NK-92 (cell line): ENCODE results near the gene TUBB4A.
"Not testable (repeated sequence)": the region's sequence is repeated elsewhere in the genome, so short reads cannot be mapped to it uniquely, and the experiment has no call there.

Experiments used
- DNase-seq: peaks from one replicate; lab custom pipeline; 2025; ENCODE audit not compliant: unreplicated experiment; lab: John Stamatoyannopoulos, UW

TUBB4A gene

GRCh38 chr19:6527893-6528543 is 25.9 kb upstream of the TUBB4A start:
- no peak for DNase-seq

DNA sequence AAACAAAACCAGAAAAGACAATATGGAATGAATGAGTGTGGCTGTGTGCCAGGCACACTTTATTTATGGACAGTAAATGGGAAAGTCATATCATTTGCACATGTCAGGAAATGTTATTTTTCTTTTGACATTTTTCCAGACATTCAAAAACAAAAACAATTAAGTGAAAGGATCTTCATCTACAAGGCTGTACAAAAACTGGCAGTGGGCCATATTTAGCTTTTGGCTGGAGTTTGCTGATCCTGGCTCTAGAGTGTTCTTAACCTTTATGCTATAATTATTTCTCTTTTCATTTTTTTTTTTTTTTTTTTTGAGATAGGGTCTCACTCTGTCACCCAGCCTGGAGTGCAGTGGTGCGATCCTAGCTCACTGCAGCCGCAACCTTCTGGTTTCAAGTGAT is 22.2 kb upstream of the TUBB4A start:
- no peak for DNase-seq

- DNase-seq, result no peak
Observed at GRCh38 chr19:6522712-6523111, 20.6 kb upstream of the TUBB4A start.

DNA sequence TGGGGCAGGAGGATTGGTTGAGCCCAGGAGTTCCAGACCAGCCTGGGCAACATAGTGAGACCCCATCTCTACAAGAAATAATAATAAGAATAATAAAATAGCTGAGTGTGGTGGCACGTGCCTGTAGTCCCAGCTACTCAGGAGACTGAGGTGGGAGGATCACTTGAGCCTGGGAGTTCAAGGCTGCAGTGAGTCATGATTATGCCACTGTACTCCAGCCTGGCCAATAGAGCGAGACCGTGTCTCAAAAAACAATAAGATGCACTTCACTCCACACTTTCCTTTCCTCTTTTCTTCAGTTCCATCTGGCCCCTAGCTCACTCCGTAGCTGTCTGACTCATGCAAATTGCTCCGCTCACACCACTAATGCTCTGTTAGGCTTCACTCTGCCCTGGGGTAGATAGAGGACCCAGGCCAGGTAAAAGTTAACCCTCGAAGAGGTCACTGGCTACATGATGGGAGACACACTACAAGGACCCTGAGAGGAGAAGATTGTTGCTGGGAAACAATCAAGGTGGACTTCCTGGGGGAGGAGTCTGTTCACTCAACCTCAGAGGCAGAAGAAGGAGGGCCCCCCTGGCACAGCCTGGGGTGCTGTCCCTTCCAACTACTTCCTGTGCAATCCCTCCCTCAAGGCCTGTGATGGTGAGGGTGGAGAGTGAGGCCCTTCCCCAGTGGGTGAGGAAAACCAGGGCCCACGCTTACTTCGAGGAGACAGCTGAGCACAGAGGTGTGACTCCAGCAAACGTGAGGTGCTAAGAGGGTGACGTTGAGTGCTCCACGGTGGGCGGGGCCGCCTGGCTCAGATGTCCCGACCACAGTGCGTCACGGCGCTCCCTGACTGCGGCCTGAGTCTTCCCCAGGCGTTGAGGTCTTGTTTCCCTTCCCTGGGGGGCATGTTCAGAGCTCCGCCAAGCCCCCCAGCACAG is 19.9 kb upstream of the TUBB4A start:
- DNase-seq, result no peak

GRCh38 chr19:6519289-6519688 is 17.2 kb upstream of the TUBB4A start:
- no peak for DNase-seq

DNA sequence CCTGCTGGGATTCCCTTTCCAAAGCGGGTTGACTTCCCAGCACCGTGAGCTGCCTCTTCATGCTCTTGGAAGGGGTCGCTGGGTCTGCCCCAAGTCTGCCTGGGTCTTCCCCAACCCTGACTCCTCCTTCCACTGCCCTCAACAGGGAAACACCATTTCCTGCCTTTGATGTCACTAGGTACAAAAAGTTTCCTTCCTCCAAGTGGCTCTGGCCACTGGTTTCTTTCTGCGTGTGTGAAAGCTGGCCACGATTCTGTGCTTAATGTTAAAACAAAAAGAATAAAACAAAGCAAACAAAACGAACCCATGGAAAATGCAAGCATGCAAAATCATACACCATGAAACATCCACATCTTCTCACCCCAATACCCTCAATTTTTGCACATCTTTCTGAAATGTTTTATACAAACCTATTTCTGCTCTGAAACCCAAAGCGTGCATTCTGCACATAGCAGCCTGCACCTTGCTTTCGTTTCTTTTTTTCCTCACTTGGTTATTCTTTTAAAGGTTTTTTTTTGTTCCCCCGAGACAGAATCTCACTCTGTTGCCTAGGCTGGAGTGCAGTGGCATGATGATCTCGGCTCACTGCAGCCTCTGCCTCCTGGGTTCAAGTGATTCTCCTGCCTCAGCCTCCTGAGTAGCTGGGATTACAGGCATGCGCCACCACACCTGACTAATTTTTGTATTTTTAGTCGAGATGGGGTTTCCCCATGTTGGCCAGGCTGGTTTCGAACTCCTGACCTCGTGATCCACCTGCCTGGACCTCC is 16.2 kb upstream of the TUBB4A start:
- no peak for DNase-seq

DNA sequence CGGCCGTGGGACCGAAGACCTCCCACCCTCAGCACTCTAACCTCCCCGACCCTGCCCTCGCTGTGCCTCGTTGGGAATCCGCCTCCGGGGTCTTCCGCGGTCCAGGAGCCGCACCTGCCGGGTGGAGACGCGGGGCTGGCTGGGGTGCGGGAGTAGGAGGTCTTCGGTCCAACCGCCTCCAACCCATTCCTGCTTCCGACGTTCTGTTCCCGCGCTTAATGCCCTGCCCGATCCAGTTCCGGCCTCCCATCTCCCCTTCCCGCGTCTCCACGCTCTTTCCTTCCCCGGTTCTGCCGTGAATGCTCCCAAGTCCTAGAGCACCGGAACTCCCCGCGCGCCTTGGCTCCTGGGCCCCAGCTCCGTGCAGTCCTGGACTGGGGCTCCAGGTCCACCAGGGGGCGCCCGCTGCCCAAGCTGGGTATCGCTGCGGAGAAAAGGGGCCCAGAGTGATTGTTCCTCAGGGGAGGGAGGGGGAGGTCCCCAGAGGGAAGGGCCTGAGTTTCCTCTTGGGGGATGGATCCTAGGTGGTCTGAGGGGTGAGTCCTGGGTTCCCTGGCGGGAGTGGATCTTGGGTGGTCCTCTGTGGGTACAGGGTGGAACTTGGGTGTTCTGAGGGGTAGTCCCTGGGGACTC is 14.7 kb upstream of the TUBB4A start:
- DNase-seq, result no peak

GRCh38 chr19:6516018-6516658 is 14.0 kb upstream of the TUBB4A start:
- DNase-seq, result no peak

DNA sequence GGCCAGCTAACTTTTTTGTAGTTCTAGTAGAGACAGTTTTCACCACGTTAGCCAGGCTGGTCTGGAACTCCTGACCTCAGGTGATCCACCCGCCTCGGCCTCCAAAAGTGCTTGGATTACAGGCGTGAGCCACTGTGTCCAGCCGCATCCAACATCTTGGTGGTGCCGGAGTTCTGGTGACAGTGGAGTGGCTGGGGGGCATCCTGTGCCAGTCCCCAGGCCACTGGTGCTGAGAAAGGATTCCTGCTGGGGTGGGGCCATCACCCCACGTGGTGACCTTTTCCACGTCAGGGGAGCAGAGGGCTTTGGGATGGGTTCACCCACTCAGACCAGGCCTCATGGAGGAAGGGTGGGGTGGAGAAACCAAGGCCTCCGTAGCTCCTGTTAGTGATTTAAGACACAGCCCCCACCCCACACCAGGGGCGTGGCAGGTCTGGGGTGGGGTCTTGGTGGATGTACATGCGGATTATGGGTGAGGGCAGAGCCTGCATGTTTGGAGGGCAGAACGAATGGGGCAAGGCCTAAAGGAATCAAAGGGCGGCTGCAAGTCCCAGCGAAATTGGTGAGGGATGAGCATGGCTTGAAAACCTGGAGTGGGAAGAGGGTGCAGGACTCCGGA is 12.9 kb upstream of the TUBB4A start:
- no peak for DNase-seq

- no peak for DNase-seq
Observed at GRCh38 chr19:6514089-6514488, 12.0 kb upstream of the TUBB4A start.

DNA sequence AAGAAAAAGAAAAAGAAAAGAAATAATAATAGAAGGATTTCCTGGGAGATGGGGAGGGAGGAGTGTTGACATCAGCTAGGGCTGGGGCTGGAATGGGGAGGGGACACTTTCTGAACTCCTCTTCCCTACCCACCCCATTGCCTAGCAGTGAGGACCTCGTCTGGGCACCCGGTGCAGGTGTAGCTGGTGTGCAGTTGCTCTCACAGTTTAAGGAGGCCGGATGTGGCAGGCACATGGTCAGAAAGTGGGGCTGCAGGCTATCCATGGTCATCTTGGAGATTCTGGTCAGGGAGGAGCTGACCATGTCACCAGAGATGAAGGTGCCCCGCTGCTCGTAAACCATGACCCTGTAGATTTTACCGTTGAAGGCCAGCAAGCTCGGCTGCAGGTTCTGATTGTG is 8.5 kb upstream of the TUBB4A start:
- no peak for DNase-seq

DNA sequence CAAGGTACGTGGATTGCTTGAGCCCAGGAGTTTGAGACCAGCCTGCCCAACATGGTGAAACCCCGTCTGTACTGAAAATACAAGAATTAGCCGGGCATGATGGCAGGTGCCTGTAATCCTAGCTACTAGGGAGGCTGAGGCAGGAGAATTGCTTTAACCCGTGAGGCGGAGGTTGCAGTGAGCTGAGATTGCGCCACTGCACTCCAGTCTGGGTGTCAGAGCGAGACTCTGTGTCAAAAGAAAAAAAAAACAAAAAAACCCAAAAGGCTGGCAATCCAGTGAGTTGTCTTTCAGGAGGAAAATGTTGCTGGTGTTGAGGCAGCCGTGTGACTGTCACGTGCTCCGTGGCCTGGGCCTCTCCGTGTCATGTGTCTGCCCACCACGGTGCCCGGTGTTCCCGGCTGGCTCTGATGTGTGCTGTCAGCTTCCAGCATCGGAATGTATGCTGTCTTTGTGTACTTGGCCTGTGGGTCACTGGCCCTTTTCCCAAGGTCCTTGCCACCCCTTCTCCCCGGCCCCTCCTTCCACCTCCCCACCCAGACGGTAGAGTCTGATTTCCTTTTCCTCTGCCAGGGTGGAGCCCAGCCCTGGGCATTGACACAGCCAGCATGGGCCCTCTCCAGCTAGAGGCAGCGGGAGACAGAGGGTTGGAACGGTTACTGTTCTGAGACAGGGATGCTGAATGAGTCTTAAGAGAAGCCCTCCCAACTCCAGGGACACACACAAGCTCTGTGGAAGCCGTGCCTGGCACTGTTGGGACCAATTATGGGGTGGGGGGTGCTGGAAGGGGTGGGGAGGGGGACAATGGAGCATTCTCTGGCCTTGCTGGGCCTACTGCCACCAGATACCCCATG is 7.2 kb upstream of the TUBB4A start:
- DNase-seq, result no peak

DNA sequence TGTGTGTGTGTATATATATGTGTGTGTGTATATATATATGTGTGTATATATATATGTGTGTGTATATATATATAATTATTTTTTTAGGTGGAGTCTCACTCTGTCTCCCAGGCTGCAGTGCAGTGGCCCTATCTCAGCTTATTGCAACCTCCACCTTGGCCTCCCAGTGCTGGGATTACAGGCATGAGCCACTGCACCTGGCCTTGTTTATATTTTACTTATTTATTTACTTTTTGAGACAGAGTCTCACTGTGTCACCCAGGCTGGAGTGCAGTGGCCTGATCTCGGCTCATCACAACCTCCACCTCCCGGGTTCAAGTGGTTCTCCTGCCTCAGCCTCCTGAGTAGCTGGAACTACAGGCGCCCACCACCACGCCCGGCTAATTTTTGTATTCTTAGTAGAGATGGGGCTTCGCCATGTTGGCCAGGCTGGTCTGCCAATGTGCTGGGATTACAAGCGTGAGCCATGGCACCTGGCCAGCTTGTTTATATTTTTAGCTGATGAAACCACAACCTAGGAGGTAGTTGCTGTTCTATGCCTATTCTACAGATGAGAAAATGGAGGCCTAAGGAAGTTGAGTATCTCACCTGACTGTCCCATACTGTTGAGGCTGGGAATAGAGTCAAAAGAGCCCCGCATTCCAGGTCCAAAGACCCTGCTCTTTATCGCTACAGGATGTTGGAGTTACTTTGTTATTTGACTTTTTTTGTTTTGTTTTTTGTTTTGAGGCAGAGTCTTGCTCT is 6.1 kb upstream of the TUBB4A start:
- not testable (repeated sequence) for DNase-seq

GRCh38 chr19:6503407-6504201 is 1.5 kb upstream of the TUBB4A start:
- DNase-seq, result no peak

- no peak for DNase-seq
Observed at GRCh38 chr19:6500837-6501739, 1.0 kb downstream of the TUBB4A start.

DNA sequence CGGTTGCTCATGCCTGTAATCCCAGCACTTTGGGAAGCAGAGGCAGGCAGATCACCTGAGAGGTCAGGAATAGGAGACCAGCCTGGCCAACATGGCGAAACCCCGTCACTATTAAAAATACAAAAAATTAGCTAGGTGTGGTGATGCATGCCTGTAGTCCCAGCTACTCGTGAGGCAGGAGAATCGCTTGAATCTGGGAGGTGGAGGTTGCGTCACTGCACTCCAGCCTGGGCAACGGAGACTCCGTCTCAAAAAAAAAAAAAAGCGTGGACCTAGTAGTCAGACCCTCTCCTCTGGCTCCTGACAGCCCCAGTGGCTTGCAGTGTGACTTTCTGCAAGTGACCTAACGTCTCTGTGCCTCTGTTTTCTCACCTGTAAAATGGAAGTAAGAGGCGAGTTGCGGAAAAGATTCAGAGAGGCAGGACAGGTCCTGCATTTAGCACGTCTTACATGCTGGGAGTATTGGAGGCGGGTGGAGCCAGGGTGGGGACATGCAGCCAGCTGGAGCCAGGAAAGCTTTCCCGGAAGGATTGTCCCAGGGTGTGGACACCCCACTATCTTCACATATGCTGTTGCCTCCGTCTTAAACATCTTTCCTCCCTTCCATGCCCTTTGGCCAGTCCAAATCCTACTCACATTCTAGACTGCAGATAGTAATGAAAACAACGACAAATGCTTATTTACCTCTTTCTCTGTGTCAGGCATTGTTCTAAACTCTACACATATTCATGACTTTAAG is 2.9 kb downstream of the TUBB4A start:
- DNase-seq, result no peak
